ENCODE results near the gene MAN1C1.

DNA sequence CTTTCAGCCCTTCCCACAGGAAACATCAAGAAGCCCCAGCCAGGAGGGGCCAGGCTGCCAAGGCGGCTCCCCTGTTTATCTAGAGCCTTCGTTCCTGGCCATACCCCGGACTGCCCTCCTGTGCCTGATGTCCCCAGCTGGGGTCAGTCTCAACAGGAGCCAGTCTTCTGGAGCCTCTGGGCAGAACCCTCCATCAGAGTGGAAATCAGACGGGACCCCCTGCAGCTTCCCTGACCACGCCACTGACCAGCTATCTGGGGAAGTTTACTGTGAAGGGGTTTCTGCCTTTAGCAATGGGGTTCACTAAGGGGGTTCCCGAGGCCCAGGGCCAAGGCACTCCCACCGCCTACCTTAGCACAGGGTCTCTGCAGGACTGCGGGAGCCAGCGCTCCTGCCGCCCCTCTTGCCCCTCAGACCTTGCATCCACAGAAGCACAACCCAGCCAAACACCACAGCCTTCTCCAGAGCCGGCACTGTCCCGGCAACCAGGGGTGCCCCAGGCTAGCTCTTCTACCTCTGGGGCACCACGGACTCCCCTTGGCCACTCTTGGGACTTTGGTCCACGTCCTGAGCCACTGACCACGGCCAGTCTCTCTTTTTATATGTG, 199.6 kb downstream of the MAN1C1 start:
- no peak for TF ChIP-seq CTCF (IDR thresholded peaks at IDR 0.05)
- TF ChIP-seq EZH2phosphoT487 (IDR thresholded peaks at IDR 0.05): no peak
- no peak for TF ChIP-seq EZH2 (IDR thresholded peaks at IDR 0.05)

Data from neural progenitor cell (in vitro differentiated cells).